Stimulated activated CD8-positive, alpha-beta memory T cell treated with anti-CD3 and anti-CD28 coated beads, Interleukin-12 subunit alpha, Interleukin-12 subunit beta, amount 100 ng/mL, for 24 hours (primary cell): ENCODE data around the gene UBXN4.
"Not testable (repeated sequence)": the region's sequence is repeated elsewhere in the genome, so short reads cannot be mapped to it uniquely, and the experiment has no call there.

ENCODE experiments used
- DNase-seq: peaks from one replicate; pipeline ENCODE4 v3.0.0-alpha.2; 2020; ENCODE audit errors: extremely low read depth

The UBXN4 gene, protein sequence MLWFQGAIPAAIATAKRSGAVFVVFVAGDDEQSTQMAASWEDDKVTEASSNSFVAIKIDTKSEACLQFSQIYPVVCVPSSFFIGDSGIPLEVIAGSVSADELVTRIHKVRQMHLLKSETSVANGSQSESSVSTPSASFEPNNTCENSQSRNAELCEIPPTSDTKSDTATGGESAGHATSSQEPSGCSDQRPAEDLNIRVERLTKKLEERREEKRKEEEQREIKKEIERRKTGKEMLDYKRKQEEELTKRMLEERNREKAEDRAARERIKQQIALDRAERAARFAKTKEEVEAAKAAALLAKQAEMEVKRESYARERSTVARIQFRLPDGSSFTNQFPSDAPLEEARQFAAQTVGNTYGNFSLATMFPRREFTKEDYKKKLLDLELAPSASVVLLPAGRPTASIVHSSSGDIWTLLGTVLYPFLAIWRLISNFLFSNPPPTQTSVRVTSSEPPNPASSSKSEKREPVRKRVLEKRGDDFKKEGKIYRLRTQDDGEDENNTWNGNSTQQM

DNA sequence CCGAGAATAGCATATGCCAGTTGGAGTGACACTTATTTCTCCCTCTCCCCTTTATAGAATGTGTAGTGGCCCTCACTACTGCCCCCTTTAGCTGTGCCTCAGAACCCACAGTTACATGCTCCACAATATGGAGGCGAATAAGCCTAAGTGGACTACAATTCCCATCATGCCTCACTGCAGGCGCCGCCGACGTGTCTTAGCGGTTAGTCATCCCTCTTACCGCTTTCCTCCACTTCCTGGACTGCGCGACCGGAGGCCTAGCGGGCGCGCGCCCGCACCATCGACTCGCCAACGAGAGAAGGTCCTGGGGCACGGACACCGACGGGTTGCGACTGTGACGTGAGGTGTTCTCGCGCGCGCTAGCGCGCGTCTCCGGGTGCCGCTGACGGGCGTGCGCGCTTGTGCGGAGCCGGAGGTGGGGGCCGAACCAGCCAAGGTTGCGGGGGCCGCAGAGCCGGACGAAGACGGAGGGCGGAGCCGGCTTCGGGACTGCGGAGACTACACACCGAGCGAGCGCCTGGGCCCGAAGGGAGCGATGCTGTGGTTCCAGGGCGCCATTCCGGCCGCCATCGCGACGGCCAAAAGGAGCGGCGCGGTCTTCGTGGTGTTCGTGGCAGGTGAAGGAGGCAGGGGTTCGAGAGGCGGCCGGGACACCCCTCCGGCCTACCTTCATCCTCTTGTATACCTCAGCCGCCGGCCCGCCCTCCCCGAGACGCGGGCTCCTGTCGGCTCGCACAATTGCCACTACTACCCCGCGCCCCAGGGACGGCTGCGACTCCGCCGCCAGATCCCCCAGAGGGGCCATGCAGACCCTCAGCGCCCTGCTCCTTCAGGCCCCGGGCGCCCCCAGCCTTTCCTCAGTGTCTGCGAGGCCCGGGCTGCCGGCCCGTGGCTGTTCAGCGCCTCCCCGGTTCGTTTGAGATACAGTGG, at the start of gene UBXN4:
Gene UBXN4 (plus strand): TSS at position 461 of the 930 bp plus-strand sequence. CDS start 75 bp downstream, at position 536.
- peak; percentile 91 for DNase-seq

DNA sequence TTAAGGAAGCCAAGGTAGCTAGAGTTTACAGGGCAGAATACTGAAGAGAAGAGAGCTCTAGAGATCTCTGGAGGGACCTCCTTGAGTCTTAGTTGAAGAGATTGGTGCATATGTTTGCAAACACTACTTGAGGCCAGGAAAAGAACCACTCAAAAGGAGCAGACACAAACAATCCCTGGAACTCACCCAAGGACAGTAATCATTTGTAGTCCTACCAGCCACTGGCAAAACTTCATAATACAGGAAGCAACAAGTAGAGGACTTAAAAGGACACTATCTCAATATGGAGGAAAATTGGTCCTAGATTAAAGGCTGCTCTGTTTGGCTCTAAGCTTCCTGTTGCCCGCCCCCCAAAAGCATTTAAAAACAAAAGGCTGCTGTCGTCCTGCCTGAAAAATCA, 46.9 kb upstream of the UBXN4 start:
- DNase-seq = no peak

DNA sequence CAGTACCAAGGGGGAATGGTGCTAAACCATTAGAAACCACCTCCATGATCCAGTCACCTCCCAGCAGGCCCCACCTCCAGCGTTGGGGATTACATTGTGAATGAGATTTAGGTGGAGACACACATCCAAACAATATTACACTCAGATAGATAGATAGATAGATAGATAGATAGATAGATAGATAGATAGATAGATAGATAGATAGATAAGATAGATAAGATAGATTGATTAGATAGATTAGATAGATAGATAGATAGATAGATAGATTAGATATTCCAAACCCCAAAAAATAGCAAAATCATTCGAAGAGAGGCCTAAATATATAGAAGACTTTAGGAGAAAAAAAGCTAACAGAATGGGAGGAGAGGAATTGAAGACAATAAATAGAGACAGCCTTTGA, 42.8 kb upstream of the UBXN4 start:
- no peak for DNase-seq

DNA sequence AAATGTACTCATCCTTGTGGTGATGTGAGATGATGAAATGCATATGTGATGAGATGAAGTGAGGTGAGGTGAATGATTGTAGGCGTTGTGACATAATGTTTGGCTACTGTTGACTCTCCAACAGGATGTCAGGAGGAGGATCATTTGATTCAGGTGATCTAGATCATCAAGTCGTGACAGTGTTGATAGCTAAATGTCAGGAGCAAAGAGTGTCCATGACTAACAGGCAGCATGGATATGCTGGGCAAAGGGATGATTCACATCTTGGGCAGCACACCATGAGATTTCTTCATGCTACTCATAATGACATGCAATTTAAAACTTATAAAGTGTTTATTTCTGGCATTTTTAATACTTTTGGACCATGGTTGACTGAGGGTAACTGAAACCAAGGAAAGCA, 40.2 kb upstream of the UBXN4 start:
- no peak for DNase-seq

DNA sequence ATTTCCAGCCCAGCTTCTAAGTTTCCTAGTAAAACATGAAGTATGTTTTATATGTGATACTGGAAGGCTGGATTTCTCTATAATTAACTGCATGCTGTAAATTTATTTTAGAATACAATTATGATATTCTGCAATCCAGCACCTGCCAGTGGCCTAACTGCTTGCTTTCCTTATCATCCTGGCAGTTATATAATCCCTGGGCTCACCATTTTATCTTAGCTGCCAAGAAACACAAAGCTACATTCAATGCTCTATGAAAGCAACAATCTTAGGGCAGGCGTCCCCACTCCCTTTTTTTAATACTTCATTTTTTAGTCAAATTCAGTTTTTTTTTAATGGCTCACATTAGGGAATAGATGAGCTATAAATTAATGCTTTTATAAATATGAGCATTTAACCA, 38.4 kb upstream of the UBXN4 start:
- no peak for DNase-seq

DNA sequence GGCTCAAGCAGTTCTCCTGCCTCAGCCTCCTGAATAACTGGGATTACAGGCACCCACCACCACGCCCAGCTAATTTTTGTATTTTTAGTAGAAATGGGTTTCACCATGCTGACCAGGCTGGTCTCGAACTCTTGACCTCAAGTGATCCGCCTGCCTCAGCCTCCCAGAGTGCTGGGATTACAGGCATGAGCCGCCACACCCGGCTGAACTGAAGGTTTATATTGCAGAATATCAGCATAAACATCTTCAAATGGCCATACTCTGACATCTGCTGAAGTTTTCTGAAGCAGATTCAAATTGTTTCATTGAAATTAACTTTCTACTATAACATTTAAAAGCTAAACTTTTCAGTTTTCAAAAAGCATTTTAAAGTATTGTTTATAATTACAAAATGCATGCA, 37.6 kb upstream of the UBXN4 start:
- not testable (repeated sequence) for DNase-seq

DNA sequence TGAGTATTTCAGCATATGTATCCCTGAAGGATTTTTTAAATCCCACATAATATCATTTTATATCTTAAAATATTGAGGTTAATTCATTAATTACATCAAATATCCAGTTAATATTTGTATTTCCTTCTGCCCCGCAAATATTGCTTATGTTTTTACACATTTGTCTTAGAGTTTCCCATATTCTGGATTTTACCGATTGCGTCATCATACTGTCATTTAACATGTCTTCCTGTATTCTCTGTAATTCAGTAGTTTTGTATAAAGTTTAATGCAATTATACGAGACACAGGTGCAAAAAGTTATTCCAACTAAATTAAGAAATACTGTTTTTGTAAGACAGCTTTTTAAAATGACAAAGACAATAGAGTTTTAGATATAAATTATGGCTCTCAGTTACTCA, 33.5 kb upstream of the UBXN4 start:
- no peak for DNase-seq

DNA sequence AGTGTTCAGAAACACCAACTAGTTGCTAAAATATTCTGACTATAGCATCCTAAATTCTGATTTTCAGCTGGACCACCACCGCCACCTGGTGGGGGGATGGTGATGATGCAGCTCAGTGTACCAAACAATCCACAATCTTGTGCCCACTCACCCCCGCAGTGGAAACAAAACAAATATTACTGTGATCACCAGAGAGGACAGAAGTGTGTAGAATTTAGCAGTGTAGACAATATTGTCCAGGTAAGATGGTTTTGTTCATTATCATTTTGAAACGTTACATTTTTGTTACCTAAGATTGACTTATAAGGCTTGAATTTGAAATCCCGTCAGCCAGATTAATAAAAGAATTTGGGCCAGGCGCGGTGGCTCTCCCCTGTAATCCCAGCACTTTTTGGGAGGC, 31.7 kb upstream of the UBXN4 start:
- DNase-seq = peak; percentile 20

DNA sequence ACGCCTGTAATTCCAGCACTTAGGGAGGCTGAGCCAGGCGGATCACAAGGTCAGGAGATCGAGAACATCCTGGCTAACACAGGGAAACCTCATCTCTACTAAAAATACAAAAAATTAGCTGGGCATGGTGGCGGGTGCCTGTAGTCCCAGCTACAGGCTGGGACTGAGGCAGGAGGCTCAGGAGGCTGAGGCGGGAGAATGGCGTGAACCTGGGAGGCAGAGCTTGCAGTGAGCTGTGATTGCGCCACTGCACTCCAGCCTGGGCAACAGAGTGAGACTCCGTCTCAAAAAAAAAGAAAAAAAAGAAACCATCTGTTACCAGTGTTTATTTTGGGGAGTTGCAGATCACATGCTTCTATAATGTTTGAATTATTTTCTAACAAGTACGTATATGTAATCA, 26.6 kb upstream of the UBXN4 start:
- not testable (repeated sequence) for DNase-seq

DNA sequence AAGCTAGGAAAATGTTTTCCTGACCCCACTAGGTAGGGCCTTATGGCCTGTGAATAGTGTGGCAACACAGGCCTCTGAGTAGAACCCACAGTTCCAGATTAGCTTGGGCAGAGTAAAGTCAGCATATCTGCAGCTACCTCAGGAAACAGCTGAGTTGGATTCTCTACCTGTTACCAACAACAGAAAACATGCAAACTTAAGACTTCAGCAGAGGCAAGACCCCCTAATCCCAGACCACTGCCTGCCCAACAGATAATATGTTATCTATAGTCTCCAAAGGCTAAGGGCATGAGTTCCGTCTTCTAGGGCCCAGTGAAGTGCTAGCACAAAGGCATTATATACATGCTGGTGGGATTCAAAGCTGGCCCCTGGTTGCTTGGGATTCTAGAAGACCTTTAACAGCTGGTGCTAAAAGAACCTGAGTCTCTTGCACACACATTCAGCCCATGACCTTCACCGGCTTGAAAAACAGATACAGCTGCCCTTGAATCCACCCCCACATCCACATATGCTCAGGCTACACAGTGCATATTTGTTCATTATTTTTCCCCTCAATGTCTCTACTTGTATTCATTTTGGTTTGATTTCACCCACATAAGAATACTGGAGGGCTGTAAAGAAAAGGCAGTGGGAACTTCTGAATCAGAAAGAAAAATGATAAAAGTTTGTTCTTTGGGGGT, 13.5 kb upstream of the UBXN4 start:
- no peak for DNase-seq

DNA sequence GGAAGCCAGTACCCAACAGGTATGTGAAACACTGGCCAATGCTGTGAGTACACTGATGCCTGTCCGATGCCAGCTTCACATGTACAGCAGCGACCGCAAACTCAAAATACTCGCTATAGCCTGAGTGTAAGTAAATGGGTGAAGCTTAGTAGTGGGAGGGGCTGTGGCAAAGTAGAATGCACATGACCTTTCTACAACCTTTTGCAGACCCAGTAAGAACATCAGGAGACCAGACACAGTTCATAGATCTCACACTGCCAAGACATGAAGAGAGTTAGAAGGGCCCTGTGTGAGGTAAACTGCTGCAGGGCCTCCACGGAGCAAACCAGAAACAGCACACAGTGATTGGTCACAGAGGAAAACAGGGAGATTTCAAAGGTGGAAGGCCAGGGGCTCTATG, 9.1 kb upstream of the UBXN4 start:
- DNase-seq = no peak

DNA sequence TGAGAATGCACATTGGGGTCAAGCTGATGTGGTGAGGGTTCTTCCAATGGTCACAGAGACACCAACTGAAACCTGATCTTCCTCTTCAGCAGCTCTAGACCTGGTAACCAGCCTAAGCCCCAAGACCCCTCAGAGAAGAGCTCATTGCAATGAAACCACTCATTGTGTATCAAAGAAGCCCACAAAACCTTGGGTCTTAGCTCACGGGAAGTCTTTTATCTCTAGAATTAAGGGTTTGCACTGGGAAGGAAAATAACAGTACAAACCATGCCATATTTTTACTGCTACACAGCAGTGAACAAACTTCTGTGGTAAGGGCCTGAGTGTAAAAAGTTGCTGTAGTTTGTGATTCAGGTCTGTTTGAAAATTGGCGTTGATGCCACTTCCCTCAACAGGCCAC, 8.6 kb upstream of the UBXN4 start:
- no peak for DNase-seq

DNA sequence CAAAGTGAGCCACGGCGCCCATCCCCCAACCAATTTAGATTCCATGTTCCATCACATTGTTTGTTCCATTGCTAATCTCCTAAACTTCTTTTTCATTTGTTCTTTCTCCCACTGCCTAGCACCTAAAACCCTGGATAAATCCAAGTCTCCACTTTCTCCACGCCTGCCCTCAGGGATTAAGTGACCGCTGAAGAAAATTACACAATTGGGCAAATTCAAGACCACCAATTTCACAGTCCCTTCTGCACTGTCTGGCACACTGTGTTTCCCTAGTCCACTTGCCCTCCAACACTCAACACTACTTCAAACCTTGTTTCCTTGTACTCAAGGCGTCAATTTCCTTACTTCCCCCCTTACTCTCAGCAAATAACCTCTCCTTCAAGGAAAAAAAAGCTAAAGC, 5.1 kb upstream of the UBXN4 start:
- DNase-seq = no peak

DNA sequence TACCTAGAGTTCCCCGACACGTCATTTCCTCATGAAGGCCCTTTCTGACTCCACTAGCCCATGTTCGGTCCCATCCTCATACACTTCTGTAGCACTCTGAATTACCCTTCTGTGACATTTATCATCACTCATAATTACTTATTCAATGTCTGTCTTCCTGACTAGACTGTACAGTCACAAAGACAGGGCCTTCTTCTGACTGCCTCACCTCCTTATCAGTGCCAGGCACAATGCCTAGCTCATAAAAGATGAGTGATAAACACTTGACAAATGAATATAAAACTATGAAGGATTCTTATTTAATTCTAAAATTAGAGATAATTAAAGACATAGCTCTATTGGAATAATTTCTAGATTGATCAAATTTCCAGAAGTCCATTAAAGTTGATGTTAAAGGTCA, 1.4 kb upstream of the UBXN4 start:
- DNase-seq = no peak

DNA sequence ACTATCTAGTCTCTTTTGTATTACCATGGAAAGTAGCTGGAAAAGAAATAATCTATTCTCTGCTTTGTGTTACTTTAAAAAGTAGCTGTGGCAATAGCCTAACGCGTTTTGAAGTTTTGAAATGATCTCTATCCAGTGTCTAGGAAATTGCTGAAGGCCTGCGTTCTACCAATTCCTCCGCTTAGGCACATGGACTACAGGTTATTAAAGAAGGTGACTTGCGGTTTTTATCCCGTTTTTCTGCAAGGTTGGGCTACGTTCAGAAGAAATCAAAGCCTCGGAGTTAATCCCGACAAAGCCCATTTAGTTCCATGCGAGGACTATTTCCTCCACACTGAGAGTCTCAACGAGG, 636 bp upstream of the UBXN4 start:
- no peak for DNase-seq

DNA sequence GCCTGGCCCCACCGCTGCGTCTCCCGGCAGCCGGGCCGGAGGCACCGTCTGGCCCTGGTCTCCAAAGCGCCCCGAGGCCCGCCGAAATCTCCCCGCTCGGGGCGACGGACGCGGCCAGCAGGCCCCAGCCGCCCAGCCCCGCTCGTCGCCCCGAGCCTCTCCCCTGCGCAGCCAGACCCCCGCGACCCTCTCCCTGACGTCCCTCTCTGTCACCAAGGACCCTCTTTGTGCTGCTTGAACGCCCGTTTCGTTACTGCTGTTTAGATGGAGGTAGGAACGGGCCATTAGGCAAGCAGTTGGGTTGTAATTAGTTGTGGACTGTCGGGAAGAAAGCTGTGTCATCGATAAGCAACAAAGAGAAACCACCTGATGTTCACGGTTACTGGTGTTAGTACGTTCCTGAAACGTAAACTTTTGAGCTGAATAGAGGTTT, 686 bp downstream of the UBXN4 start:
- DNase-seq = no peak

DNA sequence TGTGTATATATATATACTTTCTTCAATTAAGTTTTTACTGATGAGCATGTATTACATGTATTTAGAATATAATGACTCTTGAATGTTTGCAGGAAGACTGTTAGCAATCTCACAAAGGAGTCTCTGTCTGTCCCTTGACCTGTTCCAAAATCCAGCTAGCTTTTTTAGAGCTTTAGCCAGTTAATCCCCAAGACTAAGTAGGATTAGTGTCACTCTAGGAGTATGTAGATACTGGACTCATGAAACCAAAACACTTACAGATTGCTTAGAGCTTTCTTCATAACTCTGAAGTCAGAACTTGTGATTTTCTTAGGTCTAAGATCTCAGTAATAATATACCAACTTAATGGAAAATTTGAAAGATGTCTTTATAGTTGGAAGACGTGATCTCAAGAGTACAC, 2.2 kb downstream of the UBXN4 start:
- no peak for DNase-seq

DNA sequence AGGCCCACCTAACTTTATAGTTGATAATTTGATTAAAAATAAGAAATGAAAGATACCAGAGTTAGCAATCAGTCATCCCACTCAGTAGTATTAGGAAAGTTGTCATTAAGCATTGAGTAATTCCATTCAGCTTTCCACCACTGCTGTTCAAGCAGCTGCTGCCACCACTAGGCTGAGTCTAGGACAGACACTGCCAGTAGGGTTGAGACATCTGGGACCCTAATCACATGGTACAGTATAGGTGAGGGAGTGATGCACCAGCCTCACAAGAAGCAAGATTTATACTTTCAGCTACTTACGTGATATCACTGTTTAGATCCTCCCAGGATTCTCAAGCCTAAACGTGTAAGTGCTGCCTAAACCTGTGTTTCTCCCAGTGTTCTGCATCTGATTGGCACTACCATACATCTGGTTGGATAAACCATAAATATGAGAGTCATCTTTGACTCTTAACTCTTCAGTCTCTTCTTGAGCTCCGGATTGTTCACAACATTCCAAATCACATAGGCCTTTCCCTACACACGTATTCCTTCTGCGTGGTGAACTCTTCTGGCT, 3.2 kb downstream of the UBXN4 start:
- no peak for DNase-seq

DNA sequence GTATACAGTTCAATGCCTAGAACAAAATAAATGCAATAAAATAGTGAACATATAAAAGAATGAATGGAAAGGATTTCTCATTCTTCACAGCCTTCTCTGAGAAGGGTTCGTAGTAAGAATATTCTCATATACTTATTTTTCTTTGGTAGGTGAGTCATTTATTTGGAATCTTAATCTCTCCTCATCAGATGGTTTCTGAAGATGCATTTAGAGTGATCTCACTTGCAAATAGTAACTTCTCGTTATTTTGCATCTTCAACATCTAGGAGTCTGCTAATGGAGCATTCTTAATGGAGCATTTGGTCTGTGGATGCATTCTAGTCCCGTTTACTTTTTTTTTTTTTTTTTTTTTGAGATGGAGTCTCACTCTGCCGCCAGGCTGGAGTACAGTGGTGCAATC, 3.9 kb downstream of the UBXN4 start:
- DNase-seq = no peak

DNA sequence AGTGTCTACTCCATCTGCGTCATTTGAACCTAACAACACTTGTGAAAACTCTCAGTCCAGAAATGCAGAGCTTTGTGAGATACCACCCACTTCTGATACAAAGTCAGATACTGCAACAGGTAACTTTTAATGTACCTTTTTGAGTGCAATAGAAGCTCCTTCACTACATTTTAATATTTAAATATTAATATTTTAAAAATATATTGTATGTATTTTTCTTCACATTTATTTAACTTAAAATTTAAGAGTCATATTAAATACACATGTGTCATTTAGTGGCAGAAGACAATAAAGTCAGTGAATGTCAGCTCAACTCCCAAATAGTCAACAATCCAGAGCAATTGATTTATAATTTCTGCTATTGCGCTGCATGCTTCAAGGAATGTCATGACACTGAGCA, 13.9 kb downstream of the UBXN4 start:
- no peak for DNase-seq

DNA sequence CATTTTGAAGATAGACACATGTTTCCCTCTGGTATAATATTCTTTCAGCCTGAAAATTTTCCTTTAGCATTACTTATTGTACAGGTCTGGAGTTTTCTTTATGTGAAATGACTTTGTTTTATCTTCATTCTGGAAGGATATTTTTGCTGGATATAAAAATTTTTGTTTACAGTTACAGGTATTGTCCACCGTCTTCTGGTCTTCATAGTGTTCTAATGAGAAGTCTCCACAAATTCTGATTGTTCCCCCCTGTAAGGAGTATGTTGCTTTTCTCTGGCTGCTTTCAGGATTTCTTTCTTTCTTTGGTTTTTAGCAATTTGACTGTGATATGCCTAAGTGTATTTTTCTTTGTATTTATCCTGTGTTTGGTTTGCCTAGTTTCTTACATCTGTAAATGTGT, 15.0 kb downstream of the UBXN4 start:
- DNase-seq = no peak

DNA sequence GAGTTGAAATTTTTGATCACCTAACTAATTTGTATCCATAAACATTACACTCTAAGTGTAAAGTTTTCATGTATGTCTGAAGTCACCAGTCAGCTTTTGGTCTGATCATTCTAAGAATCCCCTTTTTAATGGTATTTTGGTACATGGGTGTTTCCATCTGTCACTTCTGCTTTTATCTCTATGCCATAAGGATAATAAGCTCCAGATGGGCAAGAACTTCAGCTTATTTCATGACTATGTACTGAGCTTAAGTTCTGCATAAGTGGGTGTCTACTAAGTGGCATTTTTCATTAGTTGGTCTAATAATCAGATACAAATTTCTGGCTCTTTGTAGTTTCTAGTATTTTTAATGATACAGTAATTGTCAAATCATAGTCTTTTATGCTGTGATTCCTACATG, 20.4 kb downstream of the UBXN4 start:
- DNase-seq = no peak
